ENCODE measurements around the gene TERB1. TPM values are rescaled to one million over a fixed set of nuclear protein-coding genes. Genes with fewer than 3 reads are reported as not detected.

TERB1 gene
- total RNA-seq, 2 experiments from 2014 or later, result not detected

- ChIA-PET CTCF (interaction anchor here (1.2 kb wide), 2 partner anchors 14 to 193 kb away, joined by 3 to 5 read pairs; partner anchors contain the start of gene NAE1), POLR2A (no interaction called here)
- no peak for DNase-seq
- no peak within 1 kb of the TSS for H3K27ac Mint-ChIP-seq
- H3K4me1 Mint-ChIP-seq (ENCODE audit: low read depth), result peaks cover 13% of the 10 kb centered on the region
- no peaks in the 10 kb centered on the region for H3K9me3 Mint-ChIP-seq
- intact Hi-C loops (cut with micrococcal nuclease), result no loop called here
- peak within 1 kb of the TSS; percentile 41 for H3K4me3 Mint-ChIP-seq
- H3K27me3 Mint-ChIP-seq, result peaks cover 32% of the 10 kb centered on the region
- H3K36me3 Mint-ChIP-seq, result no peaks in the 10 kb centered on the region
Measured at GRCh38 chr16:66844342-66845079, 43.1 kb upstream of the TERB1 start, which contains the start of gene CA7. Gene CA7, plus strand, starts transcription at chr16:66844414. Its CDS starts 74 bp downstream, at chr16:66844488.

GRCh38 chr16:66844009-66844341 is 42.6 kb upstream of the TERB1 start:
- Mint-ChIP-seq H3K9me3 (no peaks in the 10 kb centered on the region), H3K4me1 (ENCODE audit: low read depth) (peaks cover 13% of the 10 kb centered on the region), H3K36me3 (no peaks in the 10 kb centered on the region), H3K27me3 (peaks cover 32% of the 10 kb centered on the region), H3K27ac (no peak overlapping the region), H3K4me3 (peak overlapping the region; percentile 41)
- POLR2A ChIA-PET, result no interaction called here
- CTCF ChIA-PET, result interaction anchor here (1.2 to 2.6 kb wide), 3 partner anchors 14 to 193 kb away, joined by 3 to 19 read pairs (median 4); partner anchors contain the start of gene NAE1
- DNase-seq, result no peak
- intact Hi-C loops (cut with micrococcal nuclease), result no loop called here

- Mint-ChIP-seq H3K27ac (no peak overlapping the region), H3K4me3 (no peak overlapping the region), H3K4me1 (ENCODE audit: low read depth) (peaks cover 10% of the 10 kb centered on the region), H3K9me3 (no peaks in the 10 kb centered on the region), H3K27me3 (peaks cover 33% of the 10 kb centered on the region), H3K36me3 (no peaks in the 10 kb centered on the region)
- POLR2A ChIA-PET, result no interaction called here
- DNase-seq, result no peak
- intact Hi-C loops (cut with micrococcal nuclease), result no loop called here
- CTCF ChIA-PET, result interaction anchor here (1.2 to 2.6 kb wide), 3 partner anchors 13 to 192 kb away, joined by 3 to 19 read pairs (median 4); partner anchors contain the start of gene NAE1
Measured at GRCh38 chr16:66843191-66843590, 41.8 kb upstream of the TERB1 start.

GRCh38 chr16:66842765-66843164 is 41.4 kb upstream of the TERB1 start:
- DNase-seq, result no peak
- H3K36me3 Mint-ChIP-seq, result no peaks in the 10 kb centered on the region
- no peak overlapping the region for H3K27ac Mint-ChIP-seq
- CTCF ChIA-PET, result interaction anchor here (1.4 to 2.6 kb wide), 2 partner anchors 13 to 25 kb away, joined by 4 to 19 read pairs; partner anchors contain the start of gene NAE1
- peaks cover 6% of the 10 kb centered on the region for H3K4me1 Mint-ChIP-seq (ENCODE audit: low read depth)
- H3K9me3 Mint-ChIP-seq, result no peaks in the 10 kb centered on the region
- H3K4me3 Mint-ChIP-seq, result no peak overlapping the region
- POLR2A ChIA-PET, result no interaction called here
- intact Hi-C loops (cut with micrococcal nuclease), result no loop called here
- peaks cover 33% of the 10 kb centered on the region for H3K27me3 Mint-ChIP-seq

- H3K27me3 Mint-ChIP-seq, result peaks cover 32% of the 10 kb centered on the region
- POLR2A ChIA-PET, result no interaction called here
Measured at GRCh38 chr16:66841366-66841765, 40.0 kb upstream of the TERB1 start.

GRCh38 chr16:66840883-66841282 is 39.5 kb upstream of the TERB1 start:
- Mint-ChIP-seq H3K4me1 (ENCODE audit: low read depth) (peaks cover 6% of the 10 kb centered on the region), H3K27me3 (peaks cover 28% of the 10 kb centered on the region), H3K36me3 (no peaks in the 10 kb centered on the region), H3K9me3 (no peaks in the 10 kb centered on the region), H3K4me3 (no peak overlapping the region), H3K27ac (no peak overlapping the region)
- intact Hi-C loops (cut with micrococcal nuclease), result no loop called here
- DNase-seq, result no peak
- POLR2A ChIA-PET, result no interaction called here
- CTCF ChIA-PET, result interaction anchor here (1.0 to 1.3 kb wide), 2 partner anchors 10 to 15 kb away, joined by 3 to 4 read pairs; partner anchors contain the start of gene NAE1

More at GRCh38 chr16:66841366-66841765, 40.0 kb upstream of the TERB1 start:
- no peak overlapping the region for H3K27ac Mint-ChIP-seq
- H3K36me3 Mint-ChIP-seq, result no peaks in the 10 kb centered on the region
- no peaks in the 10 kb centered on the region for H3K9me3 Mint-ChIP-seq
- H3K4me1 Mint-ChIP-seq (ENCODE audit: low read depth), result peaks cover 6% of the 10 kb centered on the region
- CTCF ChIA-PET, result interaction anchor here (0.6 to 2.6 kb wide), 3 partner anchors 11 to 15 kb away, joined by 4 to 19 read pairs (median 5); partner anchors contain the start of gene NAE1
- H3K4me3 Mint-ChIP-seq, result no peak overlapping the region
- intact Hi-C loops (cut with micrococcal nuclease), result no loop called here
- DNase-seq, result no peak

- POLR2A ChIA-PET, result no interaction called here
- Mint-ChIP-seq H3K36me3 (no peaks in the 10 kb centered on the region), H3K4me3 (no peak overlapping the region), H3K9me3 (no peaks in the 10 kb centered on the region), H3K27me3 (peaks cover 1% of the 10 kb centered on the region), H3K4me1 (ENCODE audit: low read depth) (peaks cover 20% of the 10 kb centered on the region), H3K27ac (no peak overlapping the region)
- intact Hi-C loops (cut with micrococcal nuclease), result loop anchor here (5.0 kb wide), 1 partner anchor 93 kb away; the partner anchor contains the start of gene RRAD
- DNase-seq, result no peak
- CTCF ChIA-PET, result interaction anchor here (0.7 to 15.9 kb wide), 3 partner anchors 28 to 75 kb away, joined by 4 to 355 read pairs (median 5); no protein-coding TSS in a partner anchor
Measured at GRCh38 chr16:66834746-66835145, 33.4 kb upstream of the TERB1 start.

- H3K36me3 Mint-ChIP-seq, result peaks cover 3% of the 10 kb centered on the region
- ChIA-PET POLR2A (no interaction called here), CTCF (interaction anchor here (15.9 kb wide), 1 partner anchor 37 kb away, joined by 355 read pairs; no protein-coding TSS in a partner anchor)
- no peak overlapping the region for H3K27ac Mint-ChIP-seq
- no peak for DNase-seq
- no peaks in the 10 kb centered on the region for H3K9me3 Mint-ChIP-seq
- H3K4me3 Mint-ChIP-seq, result no peak overlapping the region
- intact Hi-C loops (cut with micrococcal nuclease), result loop anchor here (5.0 kb wide), 1 partner anchor 95 kb away; the partner anchor contains the start of gene RRAD
- no peaks in the 10 kb centered on the region for H3K27me3 Mint-ChIP-seq
- peaks cover 33% of the 10 kb centered on the region for H3K4me1 Mint-ChIP-seq (ENCODE audit: low read depth)
Measured at GRCh38 chr16:66832661-66833305, 31.4 kb upstream of the TERB1 start.

GRCh38 chr16:66832190-66832589 is 30.8 kb upstream of the TERB1 start:
- CTCF ChIA-PET, result interaction anchor here (0.7 to 15.9 kb wide), 5 partner anchors 28 to 95 kb away, joined by 5 to 355 read pairs (median 20); partner anchors contain the start of gene PDP2
- no peak for DNase-seq
- peaks cover 6% of the 10 kb centered on the region for H3K36me3 Mint-ChIP-seq
- H3K9me3 Mint-ChIP-seq, result no peaks in the 10 kb centered on the region
- H3K27ac Mint-ChIP-seq, result no peak overlapping the region
- intact Hi-C loops (cut with micrococcal nuclease), result loop anchor here (5.0 kb wide), 1 partner anchor 95 kb away; the partner anchor contains the start of gene RRAD
- H3K4me1 Mint-ChIP-seq (ENCODE audit: low read depth), result peaks cover 37% of the 10 kb centered on the region
- POLR2A ChIA-PET, result no interaction called here
- no peaks in the 10 kb centered on the region for H3K27me3 Mint-ChIP-seq
- H3K4me3 Mint-ChIP-seq, result no peak overlapping the region

GRCh38 chr16:66830422-66831404 is 29.3 kb upstream of the TERB1 start, which contains the start of gene NAE1:
Gene NAE1, minus strand, starts transcription at chr16:66830976. Its CDS starts 77 bp downstream, at chr16:66830899.
- Mint-ChIP-seq H3K36me3 (peaks cover 13% of the 10 kb centered on the region), H3K9me3 (no peaks in the 10 kb centered on the region), H3K4me1 (ENCODE audit: low read depth) (peaks cover 43% of the 10 kb centered on the region), H3K27me3 (no peaks in the 10 kb centered on the region), H3K27ac (peak within 1 kb of the TSS; percentile 49), H3K4me3 (peak within 1 kb of the TSS; percentile 75)
- peak; percentile 92 for DNase-seq
- intact Hi-C loops (cut with micrococcal nuclease), result loop anchor here (1.0 to 5.0 kb wide), 3 partner anchors 38 to 97 kb away; partner anchors contain the start of gene RRAD
- CTCF ChIA-PET, result interaction anchor here (0.5 to 15.9 kb wide), 58 partner anchors 9 to 1060 kb away, joined by 3 to 355 read pairs (median 5); partner anchors contain the start of genes CIAO2B, CKLF, CMTM4 and DYNC1LI2
- POLR2A ChIA-PET, result interaction anchor here (0.5 to 1.8 kb wide), 11 partner anchors 9 to 308 kb away, joined by 3 to 14 read pairs (median 4); partner anchors contain the start of gene DYNC1LI2

- DNase-seq, result no peak
- no peak overlapping the region for H3K27ac Mint-ChIP-seq
- CTCF ChIA-PET, result interaction anchor here (1.0 to 15.9 kb wide), 2 partner anchors 10 to 46 kb away, joined by 3 to 355 read pairs; no protein-coding TSS in a partner anchor
- no peak overlapping the region for H3K4me3 Mint-ChIP-seq
- H3K27me3 Mint-ChIP-seq, result no peaks in the 10 kb centered on the region
- peaks cover 44% of the 10 kb centered on the region for H3K36me3 Mint-ChIP-seq
- POLR2A ChIA-PET, result no interaction called here
- intact Hi-C loops (cut with micrococcal nuclease), result no loop called here
- peaks cover 17% of the 10 kb centered on the region for H3K4me1 Mint-ChIP-seq (ENCODE audit: low read depth)
- no peaks in the 10 kb centered on the region for H3K9me3 Mint-ChIP-seq
Measured at GRCh38 chr16:66824006-66824405, 22.6 kb upstream of the TERB1 start.
